Measurements from ENCODE around the gene APOL2.

The APOL2 gene

GRCh38 chr22:36253523-36254490 is 14.5 kb upstream of the APOL2 start:
- no peak for TF ChIP-seq POLR2AphosphoS5 (IDR thresholded peaks at IDR 0.05; ENCODE audit: low read depth, low read length)

- TF ChIP-seq SIN3A (IDR thresholded peaks at IDR 0.05; ENCODE audit: borderline replicate concordance, insufficient read depth, low read length) = no peak
- TF ChIP-seq FOXP2 (optimal IDR thresholded peaks at IDR 0.05; ENCODE audit: borderline replicate concordance, extremely low read depth, extremely low read length, insufficient read depth) = no peak
Observed at GRCh38 chr22:36252754-36253522, 13.6 kb upstream of the APOL2 start, which contains the start of gene APOL1. Gene APOL1, plus strand, starts transcription at chr22:36253133. Its CDS starts 1,823 bp downstream, at chr22:36254956.

GRCh38 chr22:36249160-36249559 is 9.8 kb upstream of the APOL2 start:
- TF ChIP-seq POLR2AphosphoS5 (IDR thresholded peaks at IDR 0.05; ENCODE audit: low read depth, low read length) = no peak
- no peak for TF ChIP-seq FOXP2 (optimal IDR thresholded peaks at IDR 0.05; ENCODE audit: borderline replicate concordance, extremely low read depth, extremely low read length, insufficient read depth)
- TF ChIP-seq REST (IDR thresholded peaks at IDR 0.05; ENCODE audit: insufficient read depth in 1 of 2, low read depth in 2 of 2, low read length in 2 of 2) = no peak
- TF ChIP-seq TAF1 (IDR thresholded peaks at IDR 0.05; ENCODE audit: borderline replicate concordance, insufficient read depth, low read length) = no peak
- no peak for TF ChIP-seq SIN3A (IDR thresholded peaks at IDR 0.05; ENCODE audit: borderline replicate concordance, insufficient read depth, low read length)

- TF ChIP-seq REST (IDR thresholded peaks at IDR 0.05; ENCODE audit: insufficient read depth in 1 of 2, low read depth in 2 of 2, low read length in 2 of 2) = no peak
- TF ChIP-seq POLR2AphosphoS5 (IDR thresholded peaks at IDR 0.05; ENCODE audit: low read depth, low read length) = no peak
- no peak for TF ChIP-seq FOXP2 (optimal IDR thresholded peaks at IDR 0.05; ENCODE audit: borderline replicate concordance, extremely low read depth, extremely low read length, insufficient read depth)
- no peak for TF ChIP-seq TAF1 (IDR thresholded peaks at IDR 0.05; ENCODE audit: borderline replicate concordance, insufficient read depth, low read length)
- no peak for TF ChIP-seq SIN3A (IDR thresholded peaks at IDR 0.05; ENCODE audit: borderline replicate concordance, insufficient read depth, low read length)
Observed at GRCh38 chr22:36247955-36248354, 8.6 kb upstream of the APOL2 start.

GRCh38 chr22:36246718-36247117 is 7.4 kb upstream of the APOL2 start:
- TF ChIP-seq REST (IDR thresholded peaks at IDR 0.05; ENCODE audit: insufficient read depth in 1 of 2, low read depth in 2 of 2, low read length in 2 of 2) = no peak

GRCh38 chr22:36245805-36246356 is 6.6 kb upstream of the APOL2 start:
- no peak for TF ChIP-seq TAF1 (IDR thresholded peaks at IDR 0.05; ENCODE audit: borderline replicate concordance, insufficient read depth, low read length)
- TF ChIP-seq FOXP2 (optimal IDR thresholded peaks at IDR 0.05; ENCODE audit: borderline replicate concordance, extremely low read depth, extremely low read length, insufficient read depth) = no peak
- no peak for TF ChIP-seq POLR2AphosphoS5 (IDR thresholded peaks at IDR 0.05; ENCODE audit: low read depth, low read length)
- no peak for TF ChIP-seq REST (IDR thresholded peaks at IDR 0.05; ENCODE audit: insufficient read depth in 1 of 2, low read depth in 2 of 2, low read length in 2 of 2)
- no peak for TF ChIP-seq SIN3A (IDR thresholded peaks at IDR 0.05; ENCODE audit: borderline replicate concordance, insufficient read depth, low read length)

Data from PFSK-1 (cell line).